Mucosa of stomach (tissue), 1 donor: ENCODE measurements around the gene MTFP1.
A peak's percentile ranks its signal among the peaks of the same experiment; 100 is the strongest.

ENCODE experiments used
- H3K27me3 ChIP-seq: one replicate; pipeline ENCODE4 v1.7.0; 2013; ENCODE audit warnings: mild to moderate bottlenecking, low read length; ENCODE audit not compliant: control insufficient read depth, insufficient read depth
- H3K36me3 ChIP-seq: one replicate; pipeline ENCODE4 v1.7.0; 2013; ENCODE audit warnings: low read length; ENCODE audit not compliant: control insufficient read depth, insufficient read depth
- H3K4me1 ChIP-seq: one replicate; pipeline ENCODE4 v1.7.0; 2013; ENCODE audit warnings: mild to moderate bottlenecking, low read length; ENCODE audit not compliant: control insufficient read depth, insufficient read depth
- H3K4me3 ChIP-seq: one replicate; pipeline ENCODE4 v1.7.0; 2013; ENCODE audit warnings: low read length
- H3K9ac ChIP-seq: one replicate; pipeline ENCODE4 v1.7.0; 2013; ENCODE audit warnings: mild to moderate bottlenecking, low read length, moderate library complexity
- H3K9me3 ChIP-seq: one replicate; pipeline ENCODE4 v1.7.0; 2013; ENCODE audit warnings: mild to moderate bottlenecking, low read length, moderate library complexity; ENCODE audit not compliant: control insufficient read depth
- donor health status: Pancreatic carcinoma.

Gene MTFP1

GRCh38 chr22:30425616-30426387, at the start of gene MTFP1:
Gene MTFP1 (plus strand): TSS chr22:30425768. CDS start chr22:30425880, 112 bp downstream.
- H3K4me1 ChIP-seq: peaks cover 50% of the 10 kb centered on the region
- no peaks in the 10 kb centered on the region for H3K27me3 ChIP-seq
- H3K9me3 ChIP-seq: no peaks in the 10 kb centered on the region
- peak within 1 kb of the TSS; percentile 31 for H3K4me3 ChIP-seq
- peak within 1 kb of the TSS; percentile 80 for H3K9ac ChIP-seq
- H3K36me3 ChIP-seq: no peaks in the 10 kb centered on the region

GRCh38 chr22:30380011-30380410, 45.6 kb upstream of the MTFP1 start:
- no peaks in the 10 kb centered on the region for H3K4me1 ChIP-seq
- H3K4me3 ChIP-seq: no peak overlapping the region
- no peaks in the 10 kb centered on the region for H3K36me3 ChIP-seq
- no peaks in the 10 kb centered on the region for H3K27me3 ChIP-seq
- no peaks in the 10 kb centered on the region for H3K9me3 ChIP-seq
- H3K9ac ChIP-seq: no peak overlapping the region

- Histone ChIP-seq H3K9me3 (no peaks in the 10 kb centered on the region), H3K9ac (no peak overlapping the region), H3K27me3 (no peaks in the 10 kb centered on the region), H3K4me1 (peaks cover 3% of the 10 kb centered on the region), H3K36me3 (no peaks in the 10 kb centered on the region), H3K4me3 (no peak overlapping the region)
Measured at GRCh38 chr22:30381264-30381663, 44.3 kb upstream of the MTFP1 start.

GRCh38 chr22:30382340-30382739, 43.2 kb upstream of the MTFP1 start:
- H3K9ac ChIP-seq: no peak overlapping the region
- H3K4me1 ChIP-seq: peaks cover 7% of the 10 kb centered on the region
- no peak overlapping the region for H3K4me3 ChIP-seq
- no peaks in the 10 kb centered on the region for H3K27me3 ChIP-seq
- H3K36me3 ChIP-seq: no peaks in the 10 kb centered on the region
- no peaks in the 10 kb centered on the region for H3K9me3 ChIP-seq

- H3K9ac ChIP-seq: no peak overlapping the region
- H3K27me3 ChIP-seq: no peaks in the 10 kb centered on the region
- H3K4me3 ChIP-seq: no peak overlapping the region
- no peaks in the 10 kb centered on the region for H3K9me3 ChIP-seq
- H3K4me1 ChIP-seq: peaks cover 11% of the 10 kb centered on the region
- H3K36me3 ChIP-seq: no peaks in the 10 kb centered on the region
Measured at GRCh38 chr22:30383061-30383460, 42.5 kb upstream of the MTFP1 start.

GRCh38 chr22:30385942-30386341, 39.6 kb upstream of the MTFP1 start:
- no peaks in the 10 kb centered on the region for H3K27me3 ChIP-seq

GRCh38 chr22:30386608-30386959, 39.0 kb upstream of the MTFP1 start:
- Histone ChIP-seq H3K9ac (peak overlapping the region; percentile 71), H3K9me3 (no peaks in the 10 kb centered on the region), H3K4me3 (no peak overlapping the region)

More at GRCh38 chr22:30385942-30386341, 39.6 kb upstream of the MTFP1 start:
- Histone ChIP-seq H3K9ac (peak overlapping the region; percentile 71), H3K4me3 (no peak overlapping the region), H3K36me3 (no peaks in the 10 kb centered on the region), H3K4me1 (peaks cover 11% of the 10 kb centered on the region), H3K9me3 (no peaks in the 10 kb centered on the region)

GRCh38 chr22:30386960-30387827, 38.4 kb upstream of the MTFP1 start, which contains the start of gene RNF215:
Gene RNF215 (minus strand): TSS chr22:30387411. CDS start chr22:30387313, 98 bp downstream.
- Histone ChIP-seq H3K9ac (peak within 1 kb of the TSS; percentile 71), H3K9me3 (no peaks in the 10 kb centered on the region), H3K36me3 (no peaks in the 10 kb centered on the region), H3K4me3 (no peak within 1 kb of the TSS), H3K27me3 (no peaks in the 10 kb centered on the region), H3K4me1 (peaks cover 11% of the 10 kb centered on the region)

More at GRCh38 chr22:30386608-30386959, 39.0 kb upstream of the MTFP1 start:
- Histone ChIP-seq H3K4me1 (peaks cover 11% of the 10 kb centered on the region), H3K27me3 (no peaks in the 10 kb centered on the region), H3K36me3 (no peaks in the 10 kb centered on the region)

GRCh38 chr22:30390974-30391691, 34.4 kb upstream of the MTFP1 start:
- H3K27me3 ChIP-seq: no peaks in the 10 kb centered on the region
- no peaks in the 10 kb centered on the region for H3K36me3 ChIP-seq
- H3K4me3 ChIP-seq: no peak overlapping the region
- no peak overlapping the region for H3K9ac ChIP-seq
- no peaks in the 10 kb centered on the region for H3K9me3 ChIP-seq
- H3K4me1 ChIP-seq: peaks cover 10% of the 10 kb centered on the region

- Histone ChIP-seq H3K27me3 (peaks cover 5% of the 10 kb centered on the region), H3K4me3 (no peak overlapping the region), H3K9ac (no peak overlapping the region), H3K4me1 (peaks cover 15% of the 10 kb centered on the region), H3K36me3 (no peaks in the 10 kb centered on the region), H3K9me3 (no peaks in the 10 kb centered on the region)
Measured at GRCh38 chr22:30392661-30393321, 32.8 kb upstream of the MTFP1 start.

GRCh38 chr22:30393322-30393680, 32.3 kb upstream of the MTFP1 start:
- no peak overlapping the region for H3K9ac ChIP-seq
- no peaks in the 10 kb centered on the region for H3K36me3 ChIP-seq
- H3K9me3 ChIP-seq: no peaks in the 10 kb centered on the region
- peaks cover 20% of the 10 kb centered on the region for H3K4me1 ChIP-seq
- no peak overlapping the region for H3K4me3 ChIP-seq
- H3K27me3 ChIP-seq: peaks cover 6% of the 10 kb centered on the region
